GM08714 (cell line): ENCODE results near the gene PRDM8.
A peak's percentile ranks its signal among the peaks of the same experiment; 100 is the strongest.
"Not testable (repeated sequence)": the region's sequence is repeated elsewhere in the genome, so short reads cannot be mapped to it uniquely, and the experiment has no call there.

Experiments used
- H3K4me3 ChIP-seq: fragments of 200-500 bp; sonication (Bioruptor generic); 2 replicates; pipeline ENCODE4 v1.5.1; 2014; ENCODE audit warnings: mild to moderate bottlenecking, low read length, inconsistent platforms
- ZNF274 ChIP-seq: IDR thresholded peaks from 2 replicates; pipeline ENCODE4 v1.6.1; 2012; ENCODE audit warnings: mild to moderate bottlenecking, low read depth, low read length

Gene PRDM8

GRCh38 chr4:80173841-80174240 lies 23.5 kb upstream of the PRDM8 start:
- H3K4me3 ChIP-seq = no peak overlapping the region
- no peak for TF ChIP-seq ZNF274

- H3K4me3 ChIP-seq = not testable (repeated sequence)
These were observed 19.5 kb upstream of the PRDM8 start for GRCh38 chr4:80177793-80178192.

- no peak for TF ChIP-seq ZNF274
- no peak overlapping the region for H3K4me3 ChIP-seq
These were observed 18.3 kb upstream of the PRDM8 start for GRCh38 chr4:80178964-80179363.

- no peak overlapping the region for H3K4me3 ChIP-seq
- TF ChIP-seq ZNF274 = peak; percentile 44; the same call in 1 of the 2 replicates
These were observed 17.6 kb upstream of the PRDM8 start for GRCh38 chr4:80179637-80180161.

- TF ChIP-seq ZNF274 = no peak
- no peak overlapping the region for H3K4me3 ChIP-seq
These were observed 16.6 kb upstream of the PRDM8 start for GRCh38 chr4:80180743-80181142.

GRCh38 chr4:80182237-80182866 lies 15.0 kb upstream of the PRDM8 start:
- no peak overlapping the region for H3K4me3 ChIP-seq

GRCh38 chr4:80183250-80184052 lies 13.9 kb upstream of the PRDM8 start:
- no peak for TF ChIP-seq ZNF274
- H3K4me3 ChIP-seq = peak overlapping the region; percentile 88; the same call in 1 of the 2 replicates

More at GRCh38 chr4:80182237-80182866, 15.0 kb upstream of the PRDM8 start:
- TF ChIP-seq ZNF274 = no peak

- no peak for TF ChIP-seq ZNF274
These were observed 13.1 kb upstream of the PRDM8 start for GRCh38 chr4:80184053-80184824.

GRCh38 chr4:80184825-80185756 lies 12.2 kb upstream of the PRDM8 start:
- TF ChIP-seq ZNF274 = no peak
- H3K4me3 ChIP-seq = peak overlapping the region; percentile 88

More at GRCh38 chr4:80184053-80184824, 13.1 kb upstream of the PRDM8 start:
- H3K4me3 ChIP-seq = peak overlapping the region; percentile 88

- TF ChIP-seq ZNF274 = no peak
- no peak overlapping the region; the same call in 1 of the 2 replicates for H3K4me3 ChIP-seq
These were observed 11.3 kb upstream of the PRDM8 start for GRCh38 chr4:80185787-80186548.

GRCh38 chr4:80186676-80187075 lies 10.6 kb upstream of the PRDM8 start:
- no peak overlapping the region for H3K4me3 ChIP-seq
- TF ChIP-seq ZNF274 = no peak

GRCh38 chr4:80187677-80188076 lies 9.6 kb upstream of the PRDM8 start:
- no peak overlapping the region for H3K4me3 ChIP-seq
- TF ChIP-seq ZNF274 = no peak

GRCh38 chr4:80188457-80188800 lies 8.9 kb upstream of the PRDM8 start:
- no peak for TF ChIP-seq ZNF274
- H3K4me3 ChIP-seq = no peak overlapping the region
